ENCODE results near the gene KIF16B.

GRCh38 chr20:16293590-16293989 is 279.7 kb downstream of the KIF16B start:
- no peak for TF ChIP-seq CTCF (IDR thresholded peaks at IDR 0.05)
- no peak for TF ChIP-seq POLR2AphosphoS5 (IDR thresholded peaks at IDR 0.05)

All from breast epithelium (tissue), 3 donors.